Femur (tissue), 1 donor: ENCODE results near the gene EXOSC5.
"Not testable (repeated sequence)": the region's sequence is repeated elsewhere in the genome, so short reads cannot be mapped to it uniquely, and the experiment has no call there.

Source experiments
- DNase-seq: peaks from one replicate; pipeline ENCODE4 v3.0.0-alpha.2; 2017

EXOSC5 gene

GRCh38 chr19:41397086-41398049 lies at the start of gene EXOSC5, which contains the start of gene BCKDHA:
EXOSC5 (minus strand) TSS chr19:41397359; CDS start chr19:41397328, 31 bp downstream.
BCKDHA (plus strand) TSS chr19:41397818; CDS start chr19:41397828, 10 bp downstream.
- peak; percentile 99 for DNase-seq

GRCh38 chr19:41445575-41445974 lies 48.4 kb upstream of the EXOSC5 start:
- DNase-seq, result no peak

GRCh38 chr19:41443813-41444455 lies 46.8 kb upstream of the EXOSC5 start:
- no peak for DNase-seq

GRCh38 chr19:41442473-41443355 lies 45.6 kb upstream of the EXOSC5 start, which contains the start of gene ERICH4:
ERICH4 (plus strand) TSS chr19:41443156; CDS start chr19:41443170, 14 bp downstream.
- DNase-seq, result no peak

GRCh38 chr19:41441321-41441945 lies 44.3 kb upstream of the EXOSC5 start:
- no peak for DNase-seq

- peak; percentile 97 for DNase-seq
Measured at GRCh38 chr19:41439441-41440222, 42.5 kb upstream of the EXOSC5 start, which contains the start of gene DMAC2. DMAC2 (minus strand) TSS chr19:41439912; CDS start chr19:41439899, 13 bp downstream.

GRCh38 chr19:41437944-41438574 lies 40.9 kb upstream of the EXOSC5 start:
- DNase-seq, result no peak

- no peak for DNase-seq
Measured at GRCh38 chr19:41436674-41436951, 39.5 kb upstream of the EXOSC5 start.

GRCh38 chr19:41435936-41436673 lies 38.9 kb upstream of the EXOSC5 start:
- no peak for DNase-seq

GRCh38 chr19:41435376-41435775 lies 38.2 kb upstream of the EXOSC5 start:
- not testable (repeated sequence) for DNase-seq

GRCh38 chr19:41434450-41434849 lies 37.3 kb upstream of the EXOSC5 start:
- DNase-seq, result no peak

GRCh38 chr19:41433171-41433570 lies 36.0 kb upstream of the EXOSC5 start:
- no peak for DNase-seq

- no peak for DNase-seq
Measured at GRCh38 chr19:41431426-41432386, 34.5 kb upstream of the EXOSC5 start.

- no peak for DNase-seq
Measured at GRCh38 chr19:41430922-41431321, 33.8 kb upstream of the EXOSC5 start.

- no peak for DNase-seq
Measured at GRCh38 chr19:41428481-41428859, 31.3 kb upstream of the EXOSC5 start.

GRCh38 chr19:41427647-41428480 lies 30.7 kb upstream of the EXOSC5 start:
- DNase-seq, result no peak

GRCh38 chr19:41426952-41427646 lies 29.9 kb upstream of the EXOSC5 start, which contains the start of gene B3GNT8:
B3GNT8 (minus strand) TSS chr19:41427374; CDS start chr19:41426778, 596 bp downstream.
- DNase-seq, result peak; percentile 82
